ENCODE data around the gene DDX5. TPM values are rescaled to one million over a fixed set of nuclear protein-coding genes. Genes with fewer than 3 reads are reported as not detected.
A peak's percentile ranks its signal among the peaks of the same experiment; 100 is the strongest.

The DDX5 gene
- total RNA-seq (2014; rRNA removed; shearing (Covaris generic); ENCODE audit: low replicate concordance), result 369 and 432 TPM in 2 replicates

DNA sequence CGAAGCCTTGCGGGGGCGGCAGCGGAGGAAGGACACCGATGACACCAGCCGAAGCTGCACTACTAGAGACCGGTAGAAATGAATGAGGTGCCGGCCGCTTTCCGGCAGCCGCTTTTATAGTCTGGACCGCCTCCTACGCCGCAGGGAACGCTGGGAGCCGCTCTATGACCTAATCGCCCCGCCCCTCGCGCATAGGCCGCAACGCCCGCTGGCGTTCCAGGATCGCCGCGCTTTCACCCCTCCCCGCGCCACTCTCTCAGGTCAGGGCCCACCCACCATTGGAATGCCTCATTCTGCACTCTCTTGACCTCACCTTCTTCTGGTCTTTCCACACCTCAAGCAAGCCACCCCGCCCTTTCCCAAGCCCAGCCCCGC lies at the start of gene DDX5:
Gene DDX5 (minus strand): TSS at position 89 of the 375 bp plus-strand sequence. CDS start 170 bp downstream, outside the sequence.
- DNase-seq, result no peak
- peaks cover 66% of the 10 kb centered on the region for H3K79me2 ChIP-seq (ENCODE audit: low read length)
- H3K4me3 ChIP-seq (ENCODE audit: low read length), result peak within 1 kb of the TSS; percentile 97
- peak within 1 kb of the TSS; percentile 97 for H3K4me2 ChIP-seq (ENCODE audit: low read depth, low read length, poor library complexity, severe bottlenecking)
- peak within 1 kb of the TSS; percentile 49 for H2AFZ ChIP-seq (ENCODE audit: low read length)
- H3K27me3 ChIP-seq (ENCODE audit: low read length), result no peaks in the 10 kb centered on the region
- peak within 1 kb of the TSS; percentile 100 for H3K9ac ChIP-seq (ENCODE audit: low read length)
- H4K20me1 ChIP-seq (ENCODE audit: insufficient read depth, low read depth, low read length), result peaks cover 63% of the 10 kb centered on the region
- H3K9me3 ChIP-seq (ENCODE audit: low read length), result no peaks in the 10 kb centered on the region
- no peaks in the 10 kb centered on the region for H3K9me2 ChIP-seq (replicated peaks; ENCODE audit: insufficient read depth, low read length)
- H3K27ac ChIP-seq (ENCODE audit: low read length), result peak within 1 kb of the TSS; percentile 94
- peaks cover 49% of the 10 kb centered on the region for H3K4me1 ChIP-seq (ENCODE audit: low read length)
- peaks cover 55% of the 10 kb centered on the region for H3K36me3 ChIP-seq (ENCODE audit: insufficient read depth, low read length)

DNA sequence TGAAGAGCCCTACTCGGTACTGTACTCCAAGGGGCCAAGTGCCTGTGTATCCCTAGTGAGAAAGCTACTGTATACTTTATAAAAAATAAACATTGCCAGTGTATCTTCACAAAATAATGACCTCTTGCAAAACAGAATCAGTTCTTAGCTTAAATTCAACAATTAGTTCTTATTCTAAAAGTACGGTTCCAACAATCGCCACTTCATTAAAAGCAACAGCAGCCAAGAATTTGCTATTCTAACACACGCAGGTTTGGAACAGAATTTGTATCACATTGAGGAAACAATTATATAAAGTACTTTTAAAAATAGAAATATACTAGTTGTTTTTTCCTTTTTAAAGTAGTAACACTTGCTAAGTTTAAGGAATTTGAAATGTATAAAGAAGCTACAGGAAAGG lies 49.2 kb upstream of the DDX5 start:
- Histone ChIP-seq H3K27ac (ENCODE audit: low read length) (no peak overlapping the region), H3K9ac (ENCODE audit: low read length) (no peak overlapping the region), H3K4me3 (ENCODE audit: low read length) (no peak overlapping the region), H4K20me1 (ENCODE audit: insufficient read depth, low read depth, low read length) (no peaks in the 10 kb centered on the region), H3K9me2 (replicated peaks; ENCODE audit: insufficient read depth, low read length) (no peaks in the 10 kb centered on the region), H3K4me1 (ENCODE audit: low read length) (peaks cover 3% of the 10 kb centered on the region; the same call in 1 of the 2 replicates), H3K27me3 (ENCODE audit: low read length) (no peaks in the 10 kb centered on the region), H3K9me3 (ENCODE audit: low read length) (no peaks in the 10 kb centered on the region), H3K79me2 (ENCODE audit: low read length) (no peaks in the 10 kb centered on the region), H2AFZ (ENCODE audit: low read length) (no peak overlapping the region), H3K4me2 (ENCODE audit: low read depth, low read length, poor library complexity, severe bottlenecking) (no peak overlapping the region), H3K36me3 (ENCODE audit: insufficient read depth, low read length) (no peaks in the 10 kb centered on the region)
- no peak for DNase-seq

DNA sequence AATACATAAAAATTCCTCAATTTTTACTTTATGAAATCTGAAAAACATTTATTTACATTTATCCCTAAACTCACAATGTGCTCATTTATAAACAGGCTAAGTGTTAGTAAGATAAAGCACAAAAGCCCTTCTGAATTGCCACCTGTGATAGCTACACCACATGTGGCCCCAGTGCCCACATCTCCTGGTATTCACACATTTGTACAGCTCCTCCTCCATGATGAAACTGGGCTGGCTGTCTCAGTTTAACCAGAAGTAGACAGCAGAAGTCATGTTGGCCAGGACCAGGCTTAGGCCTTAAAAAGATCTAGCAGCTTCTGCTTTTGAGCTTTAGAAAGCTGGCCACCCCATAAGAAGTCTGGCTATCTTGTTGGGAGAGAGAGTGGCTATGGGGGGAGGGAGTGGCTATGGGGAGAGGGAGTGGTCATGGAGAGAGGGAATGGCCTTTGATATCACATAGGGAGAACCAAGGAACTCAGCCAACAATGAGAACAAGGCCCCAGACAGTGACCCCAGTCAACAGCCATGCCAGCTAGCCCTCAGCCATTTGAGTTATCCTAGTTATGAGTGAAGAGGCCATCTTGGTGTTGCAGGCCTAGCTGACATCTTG lies 48.0 kb upstream of the DDX5 start:
- DNase-seq, result no peak
- H3K79me2 ChIP-seq (ENCODE audit: low read length), result no peaks in the 10 kb centered on the region

DNA sequence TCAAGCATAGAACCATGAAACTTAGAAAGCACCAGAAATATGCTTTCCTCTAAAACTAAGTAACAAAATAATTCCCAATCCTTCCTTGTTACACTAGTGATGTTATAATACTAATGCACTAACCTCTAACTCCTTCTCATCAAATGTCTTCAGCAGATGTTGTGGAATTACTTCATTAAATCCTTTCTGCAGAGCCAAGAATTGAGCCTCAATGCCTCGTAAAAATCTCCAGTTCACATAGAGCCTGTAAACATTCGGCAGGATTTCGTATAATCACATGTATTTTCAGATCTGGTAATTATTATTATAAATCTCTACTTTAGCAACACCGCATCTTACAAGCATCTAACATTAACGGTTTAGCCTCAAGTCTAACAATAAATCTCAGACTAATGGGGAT lies 45.4 kb upstream of the DDX5 start:
- H3K27me3 ChIP-seq (ENCODE audit: low read length), result no peaks in the 10 kb centered on the region
- no peak overlapping the region for H3K4me2 ChIP-seq (ENCODE audit: low read depth, low read length, poor library complexity, severe bottlenecking)
- peaks cover 3% of the 10 kb centered on the region; the same call in 1 of the 2 replicates for H3K4me1 ChIP-seq (ENCODE audit: low read length)
- no peaks in the 10 kb centered on the region for H3K9me3 ChIP-seq (ENCODE audit: low read length)
- no peaks in the 10 kb centered on the region for H3K36me3 ChIP-seq (ENCODE audit: insufficient read depth, low read length)
- H4K20me1 ChIP-seq (ENCODE audit: insufficient read depth, low read depth, low read length), result no peaks in the 10 kb centered on the region
- H3K79me2 ChIP-seq (ENCODE audit: low read length), result no peaks in the 10 kb centered on the region
- no peak overlapping the region for H2AFZ ChIP-seq (ENCODE audit: low read length)
- H3K4me3 ChIP-seq (ENCODE audit: low read length), result no peak overlapping the region
- no peak overlapping the region for H3K9ac ChIP-seq (ENCODE audit: low read length)
- H3K27ac ChIP-seq (ENCODE audit: low read length), result no peak overlapping the region
- DNase-seq, result no peak
- no peaks in the 10 kb centered on the region for H3K9me2 ChIP-seq (replicated peaks; ENCODE audit: insufficient read depth, low read length)

More for the DNA sequence above, 48.0 kb upstream of the DDX5 start:
- no peak overlapping the region for H3K9ac ChIP-seq (ENCODE audit: low read length)
- no peak overlapping the region for H2AFZ ChIP-seq (ENCODE audit: low read length)
- no peak overlapping the region for H3K27ac ChIP-seq (ENCODE audit: low read length)
- no peaks in the 10 kb centered on the region for H3K27me3 ChIP-seq (ENCODE audit: low read length)
- H4K20me1 ChIP-seq (ENCODE audit: insufficient read depth, low read depth, low read length), result no peaks in the 10 kb centered on the region
- H3K4me1 ChIP-seq (ENCODE audit: low read length), result peaks cover 3% of the 10 kb centered on the region; the same call in 1 of the 2 replicates
- H3K9me2 ChIP-seq (replicated peaks; ENCODE audit: insufficient read depth, low read length), result no peaks in the 10 kb centered on the region
- H3K36me3 ChIP-seq (ENCODE audit: insufficient read depth, low read length), result no peaks in the 10 kb centered on the region
- H3K9me3 ChIP-seq (ENCODE audit: low read length), result no peaks in the 10 kb centered on the region
- H3K4me3 ChIP-seq (ENCODE audit: low read length), result no peak overlapping the region
- no peak overlapping the region for H3K4me2 ChIP-seq (ENCODE audit: low read depth, low read length, poor library complexity, severe bottlenecking)

DNA sequence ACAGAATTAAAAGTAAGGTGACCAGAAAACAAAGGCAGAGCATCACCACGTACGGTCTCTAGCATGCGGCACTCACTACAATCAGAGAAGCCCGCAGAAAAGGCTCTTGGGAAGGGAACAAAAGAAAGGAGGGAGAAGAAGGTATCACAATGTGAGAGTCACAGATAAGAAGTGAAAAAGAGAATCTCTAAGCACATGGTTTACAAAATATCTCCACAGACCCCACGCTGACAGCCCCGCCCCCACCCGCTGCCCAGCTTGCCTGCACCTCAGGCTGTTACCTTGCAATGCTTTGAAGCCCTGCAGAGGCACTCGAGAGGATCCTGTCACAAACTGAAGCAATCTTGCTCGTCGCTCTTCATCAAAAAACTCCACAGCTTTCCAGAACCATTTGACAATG lies 41.2 kb upstream of the DDX5 start:
- H3K27me3 ChIP-seq (ENCODE audit: low read length), result no peaks in the 10 kb centered on the region
- no peak overlapping the region for H3K4me3 ChIP-seq (ENCODE audit: low read length)
- H3K4me2 ChIP-seq (ENCODE audit: low read depth, low read length, poor library complexity, severe bottlenecking), result no peak overlapping the region
- H3K4me1 ChIP-seq (ENCODE audit: low read length), result peaks cover 3% of the 10 kb centered on the region; the same call in 1 of the 2 replicates
- H4K20me1 ChIP-seq (ENCODE audit: insufficient read depth, low read depth, low read length), result no peaks in the 10 kb centered on the region
- no peaks in the 10 kb centered on the region for H3K79me2 ChIP-seq (ENCODE audit: low read length)
- no peak overlapping the region for H3K9ac ChIP-seq (ENCODE audit: low read length)
- H3K9me2 ChIP-seq (replicated peaks; ENCODE audit: insufficient read depth, low read length), result no peaks in the 10 kb centered on the region
- no peaks in the 10 kb centered on the region for H3K9me3 ChIP-seq (ENCODE audit: low read length)
- H2AFZ ChIP-seq (ENCODE audit: low read length), result no peak overlapping the region
- no peak overlapping the region for H3K27ac ChIP-seq (ENCODE audit: low read length)
- H3K36me3 ChIP-seq (ENCODE audit: insufficient read depth, low read length), result no peaks in the 10 kb centered on the region
- DNase-seq, result no peak

DNA sequence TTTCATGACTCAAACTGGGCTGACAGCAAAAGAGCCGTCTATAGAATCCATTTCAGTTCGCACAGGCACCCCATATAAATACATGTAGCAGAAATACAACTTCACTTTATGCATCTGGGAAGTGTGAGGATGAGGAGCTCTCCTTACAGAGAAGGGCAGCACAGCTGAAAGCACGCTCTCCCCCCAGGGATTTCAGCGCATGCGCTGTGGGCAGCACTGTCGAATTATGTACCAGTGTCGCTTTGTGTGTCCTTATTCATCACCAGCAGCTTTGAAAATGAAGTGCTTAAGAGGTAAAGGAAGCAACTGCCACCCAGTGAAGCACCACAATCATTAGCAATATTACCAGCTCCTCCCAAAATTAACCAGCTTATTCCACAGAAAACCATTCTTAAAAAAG lies 40.6 kb upstream of the DDX5 start:
- Histone ChIP-seq H2AFZ (ENCODE audit: low read length) (no peak overlapping the region), H4K20me1 (ENCODE audit: insufficient read depth, low read depth, low read length) (no peaks in the 10 kb centered on the region), H3K9ac (ENCODE audit: low read length) (no peak overlapping the region), H3K27me3 (ENCODE audit: low read length) (no peaks in the 10 kb centered on the region), H3K4me2 (ENCODE audit: low read depth, low read length, poor library complexity, severe bottlenecking) (no peak overlapping the region), H3K9me2 (replicated peaks; ENCODE audit: insufficient read depth, low read length) (no peaks in the 10 kb centered on the region), H3K79me2 (ENCODE audit: low read length) (no peaks in the 10 kb centered on the region), H3K4me1 (ENCODE audit: low read length) (no peaks in the 10 kb centered on the region), H3K27ac (ENCODE audit: low read length) (no peak overlapping the region), H3K9me3 (ENCODE audit: low read length) (no peaks in the 10 kb centered on the region), H3K36me3 (ENCODE audit: insufficient read depth, low read length) (peaks cover 4% of the 10 kb centered on the region; the same call in 1 of the 2 replicates), H3K4me3 (ENCODE audit: low read length) (no peak overlapping the region)
- DNase-seq, result no peak

DNA sequence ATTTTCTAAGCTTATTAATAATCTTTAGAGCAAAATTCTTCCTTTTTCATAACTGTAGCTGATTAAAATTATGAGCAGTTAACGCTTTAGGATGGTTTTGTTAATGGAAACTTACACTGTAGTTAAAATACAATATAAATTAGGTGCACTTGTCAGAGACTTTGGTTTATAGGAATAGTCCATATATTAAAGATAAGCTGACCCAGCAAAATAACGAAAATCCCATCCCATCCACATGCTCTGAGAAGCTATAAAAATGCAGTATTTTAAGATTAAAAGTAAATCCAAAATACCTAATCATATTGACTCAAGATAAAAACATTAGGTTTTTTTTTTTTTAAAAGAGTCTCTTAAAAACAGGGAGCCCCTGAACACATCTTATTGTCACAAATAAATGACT lies 38.7 kb upstream of the DDX5 start:
- Histone ChIP-seq H3K27ac (ENCODE audit: low read length) (no peak overlapping the region), H3K9me3 (ENCODE audit: low read length) (no peaks in the 10 kb centered on the region), H3K79me2 (ENCODE audit: low read length) (no peaks in the 10 kb centered on the region), H3K9me2 (replicated peaks; ENCODE audit: insufficient read depth, low read length) (no peaks in the 10 kb centered on the region), H3K36me3 (ENCODE audit: insufficient read depth, low read length) (peaks cover 11% of the 10 kb centered on the region; the same call in 1 of the 2 replicates), H4K20me1 (ENCODE audit: insufficient read depth, low read depth, low read length) (no peaks in the 10 kb centered on the region), H3K4me2 (ENCODE audit: low read depth, low read length, poor library complexity, severe bottlenecking) (no peak overlapping the region), H3K27me3 (ENCODE audit: low read length) (no peaks in the 10 kb centered on the region), H3K4me1 (ENCODE audit: low read length) (no peaks in the 10 kb centered on the region), H3K9ac (ENCODE audit: low read length) (no peak overlapping the region), H3K4me3 (ENCODE audit: low read length) (no peak overlapping the region), H2AFZ (ENCODE audit: low read length) (no peak overlapping the region)
- DNase-seq, result no peak

DNA sequence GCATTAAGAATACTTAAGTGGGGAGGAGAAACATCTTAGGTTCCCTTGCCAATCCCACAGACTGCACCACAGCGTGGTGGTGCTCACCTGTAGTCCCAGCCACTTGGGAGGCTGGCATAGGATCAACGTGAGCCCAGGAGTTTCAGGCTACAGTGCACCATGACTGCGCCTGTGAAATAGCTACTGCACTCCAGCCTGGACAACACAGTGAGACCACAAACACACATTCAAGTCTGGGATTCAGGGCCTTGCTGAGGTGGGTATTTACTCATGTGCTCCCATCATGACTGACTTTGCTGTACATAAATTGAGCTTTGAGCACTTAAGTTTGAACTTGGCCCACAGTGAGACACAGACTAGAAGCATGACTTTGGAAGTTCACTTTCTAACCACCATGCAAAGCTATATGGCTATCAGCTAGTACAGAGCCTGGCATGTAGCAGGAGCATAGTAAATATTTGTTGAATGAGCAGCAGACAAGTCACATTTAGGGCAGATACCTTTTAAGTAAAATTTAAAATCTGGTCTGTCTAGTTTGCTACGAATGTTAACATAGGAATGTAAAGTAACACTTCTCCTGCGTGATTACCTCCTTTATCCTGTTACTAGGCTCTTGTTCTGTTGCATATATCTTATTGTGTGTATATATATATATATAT lies 34.2 kb upstream of the DDX5 start:
- Histone ChIP-seq H3K9me2 (replicated peaks; ENCODE audit: insufficient read depth, low read length) (no peaks in the 10 kb centered on the region), H3K36me3 (ENCODE audit: insufficient read depth, low read length) (peaks cover 36% of the 10 kb centered on the region; the same call in 1 of the 2 replicates), H3K27ac (ENCODE audit: low read length) (no peak overlapping the region), H3K4me3 (ENCODE audit: low read length) (no peak overlapping the region), H3K4me2 (ENCODE audit: low read depth, low read length, poor library complexity, severe bottlenecking) (no peak overlapping the region), H3K9me3 (ENCODE audit: low read length) (no peaks in the 10 kb centered on the region), H2AFZ (ENCODE audit: low read length) (no peak overlapping the region), H4K20me1 (ENCODE audit: insufficient read depth, low read depth, low read length) (no peaks in the 10 kb centered on the region), H3K9ac (ENCODE audit: low read length) (no peak overlapping the region), H3K79me2 (ENCODE audit: low read length) (no peaks in the 10 kb centered on the region), H3K27me3 (ENCODE audit: low read length) (no peaks in the 10 kb centered on the region), H3K4me1 (ENCODE audit: low read length) (no peaks in the 10 kb centered on the region)
- no peak for DNase-seq
